Fibroblast of lung (primary cell): ENCODE results near the gene ADAMTS6.

Experiments used
- CTCF ChIP-seq, 2 donors: IDR thresholded peaks in 1 of 2; conservative IDR thresholded peaks in 1 of 2; 1 replicate in 1 of 2; 2 replicates in 1 of 2; pipeline ENCODE4 v1.5.1; 2011 to 2012; ENCODE audit warnings: low read length in 2 of 2, control low read depth in 1 of 2, inconsistent platforms in 1 of 2, low read depth in 1 of 2, mild to moderate bottlenecking in 1 of 2
- EZH2 ChIP-seq: IDR thresholded peaks from 2 replicates; pipeline ENCODE4 v1.5.1; 2012; ENCODE audit warnings: low read length, control low read depth, mild to moderate bottlenecking; ENCODE audit errors: missing control alignments

- no peak for TF ChIP-seq CTCF (conservative IDR thresholded peaks at IDR 0.05 in 1 of 2, IDR thresholded peaks at IDR 0.05 in 1 of 2; ENCODE audit: low read depth in 1 of 2, low read length in 2 of 2)
- no peak for TF ChIP-seq EZH2
These were observed 118.2 kb downstream of the ADAMTS6 start for GRCh38 chr5:65363499-65363898.
